ENCODE measurements around the gene CWC25. TPM values are rescaled to one million over a fixed set of nuclear protein-coding genes. Genes with fewer than 3 reads are reported as not detected.

Gene CWC25
- total and polyA plus RNA-seq, 2 of the 13 experiments (the other 11 are each of a cell fraction or from before 2014, with no cell fraction given): 15.6 to 22.7 TPM

DNA sequence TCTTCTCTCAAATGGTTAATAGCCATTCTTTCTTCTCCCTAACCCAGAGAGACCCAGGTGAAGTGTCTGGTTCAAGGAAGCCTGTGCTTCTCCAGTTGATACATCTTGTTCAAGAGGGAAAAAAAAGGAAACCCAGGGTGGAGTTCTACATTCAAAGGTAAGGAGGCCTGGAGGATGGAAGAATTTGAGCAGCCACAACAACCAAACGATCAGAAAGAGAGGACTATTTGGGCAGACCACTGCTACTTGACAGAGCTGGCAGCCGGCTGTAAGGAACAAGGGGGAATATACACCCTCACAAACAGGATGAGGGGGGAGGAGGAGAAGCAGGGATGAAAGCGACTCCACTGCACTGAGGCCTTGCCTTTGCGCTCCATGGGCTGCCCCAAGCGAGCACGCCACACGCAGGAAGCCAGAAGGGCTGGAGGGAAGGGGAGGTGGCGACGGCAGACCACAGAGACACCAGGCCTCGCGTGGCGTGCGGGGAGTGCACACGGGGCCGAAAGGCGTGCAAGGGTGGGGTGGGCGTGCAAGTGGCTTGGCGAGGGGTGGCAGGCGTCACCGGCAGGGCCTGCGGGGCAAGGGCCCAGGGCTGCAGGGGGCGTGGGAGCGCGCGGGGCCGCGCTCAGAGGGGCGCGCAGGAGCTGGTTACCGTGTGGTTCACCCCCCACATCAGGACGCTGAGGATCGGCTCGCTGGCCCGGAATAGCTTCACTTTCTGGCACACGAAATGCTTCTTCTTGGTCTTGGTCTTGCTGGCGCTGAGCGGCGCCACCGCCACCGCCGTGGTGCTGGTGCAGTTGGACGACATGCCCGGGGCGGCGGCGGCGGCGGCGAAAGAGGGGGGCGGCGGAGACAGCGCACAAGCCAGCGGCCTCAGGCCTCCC, 26.3 kb downstream of the CWC25 start (continued):
- TF ChIP-seq, protein P1, sequence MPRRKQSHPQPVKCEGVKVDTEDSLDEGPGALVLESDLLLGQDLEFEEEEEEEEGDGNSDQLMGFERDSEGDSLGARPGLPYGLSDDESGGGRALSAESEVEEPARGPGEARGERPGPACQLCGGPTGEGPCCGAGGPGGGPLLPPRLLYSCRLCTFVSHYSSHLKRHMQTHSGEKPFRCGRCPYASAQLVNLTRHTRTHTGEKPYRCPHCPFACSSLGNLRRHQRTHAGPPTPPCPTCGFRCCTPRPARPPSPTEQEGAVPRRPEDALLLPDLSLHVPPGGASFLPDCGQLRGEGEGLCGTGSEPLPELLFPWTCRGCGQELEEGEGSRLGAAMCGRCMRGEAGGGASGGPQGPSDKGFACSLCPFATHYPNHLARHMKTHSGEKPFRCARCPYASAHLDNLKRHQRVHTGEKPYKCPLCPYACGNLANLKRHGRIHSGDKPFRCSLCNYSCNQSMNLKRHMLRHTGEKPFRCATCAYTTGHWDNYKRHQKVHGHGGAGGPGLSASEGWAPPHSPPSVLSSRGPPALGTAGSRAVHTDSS (CRISPR knock-in tag; conservative IDR thresholded peaks at IDR 0.05): no peak
- TF ChIP-seq NPAS2 (CRISPR knock-in tag; IDR thresholded peaks at IDR 0.05; ENCODE audit: borderline replicate concordance): no peak
- TF ChIP-seq, protein P2, sequence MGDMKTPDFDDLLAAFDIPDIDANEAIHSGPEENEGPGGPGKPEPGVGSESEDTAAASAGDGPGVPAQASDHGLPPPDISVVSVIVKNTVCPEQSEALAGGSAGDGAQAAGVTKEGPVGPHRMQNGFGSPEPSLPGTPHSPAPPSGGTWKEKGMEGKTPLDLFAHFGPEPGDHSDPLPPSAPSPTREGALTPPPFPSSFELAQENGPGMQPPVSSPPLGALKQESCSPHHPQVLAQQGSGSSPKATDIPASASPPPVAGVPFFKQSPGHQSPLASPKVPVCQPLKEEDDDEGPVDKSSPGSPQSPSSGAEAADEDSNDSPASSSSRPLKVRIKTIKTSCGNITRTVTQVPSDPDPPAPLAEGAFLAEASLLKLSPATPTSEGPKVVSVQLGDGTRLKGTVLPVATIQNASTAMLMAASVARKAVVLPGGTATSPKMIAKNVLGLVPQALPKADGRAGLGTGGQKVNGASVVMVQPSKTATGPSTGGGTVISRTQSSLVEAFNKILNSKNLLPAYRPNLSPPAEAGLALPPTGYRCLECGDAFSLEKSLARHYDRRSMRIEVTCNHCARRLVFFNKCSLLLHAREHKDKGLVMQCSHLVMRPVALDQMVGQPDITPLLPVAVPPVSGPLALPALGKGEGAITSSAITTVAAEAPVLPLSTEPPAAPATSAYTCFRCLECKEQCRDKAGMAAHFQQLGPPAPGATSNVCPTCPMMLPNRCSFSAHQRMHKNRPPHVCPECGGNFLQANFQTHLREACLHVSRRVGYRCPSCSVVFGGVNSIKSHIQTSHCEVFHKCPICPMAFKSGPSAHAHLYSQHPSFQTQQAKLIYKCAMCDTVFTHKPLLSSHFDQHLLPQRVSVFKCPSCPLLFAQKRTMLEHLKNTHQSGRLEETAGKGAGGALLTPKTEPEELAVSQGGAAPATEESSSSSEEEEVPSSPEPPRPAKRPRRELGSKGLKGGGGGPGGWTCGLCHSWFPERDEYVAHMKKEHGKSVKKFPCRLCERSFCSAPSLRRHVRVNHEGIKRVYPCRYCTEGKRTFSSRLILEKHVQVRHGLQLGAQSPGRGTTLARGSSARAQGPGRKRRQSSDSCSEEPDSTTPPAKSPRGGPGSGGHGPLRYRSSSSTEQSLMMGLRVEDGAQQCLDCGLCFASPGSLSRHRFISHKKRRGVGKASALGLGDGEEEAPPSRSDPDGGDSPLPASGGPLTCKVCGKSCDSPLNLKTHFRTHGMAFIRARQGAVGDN (CRISPR knock-in tag; IDR thresholded peaks at IDR 0.05): peak; percentile 80
- no peak for TF ChIP-seq MBNL3 (CRISPR knock-in tag; conservative IDR thresholded peaks at IDR 0.05)
- peak; percentile 72; the same call in 1 of the 2 replicates for TF ChIP-seq ZNF776 (CRISPR knock-in tag; IDR thresholded peaks at IDR 0.05)
- TF ChIP-seq, protein P3, sequence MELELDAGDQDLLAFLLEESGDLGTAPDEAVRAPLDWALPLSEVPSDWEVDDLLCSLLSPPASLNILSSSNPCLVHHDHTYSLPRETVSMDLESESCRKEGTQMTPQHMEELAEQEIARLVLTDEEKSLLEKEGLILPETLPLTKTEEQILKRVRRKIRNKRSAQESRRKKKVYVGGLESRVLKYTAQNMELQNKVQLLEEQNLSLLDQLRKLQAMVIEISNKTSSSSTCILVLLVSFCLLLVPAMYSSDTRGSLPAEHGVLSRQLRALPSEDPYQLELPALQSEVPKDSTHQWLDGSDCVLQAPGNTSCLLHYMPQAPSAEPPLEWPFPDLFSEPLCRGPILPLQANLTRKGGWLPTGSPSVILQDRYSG (CRISPR knock-in tag; IDR thresholded peaks at IDR 0.05): no peak
- TF ChIP-seq, protein P4, sequence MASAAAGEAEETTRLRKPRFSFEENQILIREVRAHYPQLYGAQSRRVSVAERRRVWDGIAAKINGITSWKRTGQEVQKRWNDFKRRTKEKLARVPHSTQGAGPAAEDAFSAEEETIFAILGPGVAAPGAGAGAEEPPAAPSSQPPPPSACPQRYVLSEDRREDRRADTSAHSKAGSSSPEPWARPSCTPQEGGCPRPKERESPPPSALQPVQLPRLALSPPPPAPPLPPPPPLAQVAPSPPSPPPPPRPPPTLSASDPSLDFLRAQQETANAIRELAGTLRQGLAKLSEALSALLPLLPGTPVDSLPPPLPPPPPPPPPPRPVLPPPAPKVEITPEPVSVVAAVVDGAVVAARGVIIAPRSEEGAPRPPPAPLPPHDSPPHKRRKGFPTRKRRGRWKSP (CRISPR knock-in tag; IDR thresholded peaks at IDR 0.05): peak; percentile 62; the same call in 1 of the 2 replicates
- no peak for TF ChIP-seq MAFG (CRISPR knock-in tag; IDR thresholded peaks at IDR 0.05)
- peak; percentile 84; the same call in 1 of the 2 replicates for TF ChIP-seq ZNF768 (CRISPR knock-in tag; IDR thresholded peaks at IDR 0.05)
- no peak for TF ChIP-seq JARID2 (CRISPR knock-in tag; IDR thresholded peaks at IDR 0.05; ENCODE audit: insufficient replicate concordance)
- 0 out of 2 replicates have a peak, but pooled peaks have one; percentile 53 for TF ChIP-seq ZBTB20 (CRISPR knock-in tag; IDR thresholded peaks at IDR 0.05; ENCODE audit: borderline replicate concordance, low read depth)
- no peak for TF ChIP-seq ZNF761 (CRISPR knock-in tag; conservative IDR thresholded peaks at IDR 0.05)
- TF ChIP-seq, protein P5, sequence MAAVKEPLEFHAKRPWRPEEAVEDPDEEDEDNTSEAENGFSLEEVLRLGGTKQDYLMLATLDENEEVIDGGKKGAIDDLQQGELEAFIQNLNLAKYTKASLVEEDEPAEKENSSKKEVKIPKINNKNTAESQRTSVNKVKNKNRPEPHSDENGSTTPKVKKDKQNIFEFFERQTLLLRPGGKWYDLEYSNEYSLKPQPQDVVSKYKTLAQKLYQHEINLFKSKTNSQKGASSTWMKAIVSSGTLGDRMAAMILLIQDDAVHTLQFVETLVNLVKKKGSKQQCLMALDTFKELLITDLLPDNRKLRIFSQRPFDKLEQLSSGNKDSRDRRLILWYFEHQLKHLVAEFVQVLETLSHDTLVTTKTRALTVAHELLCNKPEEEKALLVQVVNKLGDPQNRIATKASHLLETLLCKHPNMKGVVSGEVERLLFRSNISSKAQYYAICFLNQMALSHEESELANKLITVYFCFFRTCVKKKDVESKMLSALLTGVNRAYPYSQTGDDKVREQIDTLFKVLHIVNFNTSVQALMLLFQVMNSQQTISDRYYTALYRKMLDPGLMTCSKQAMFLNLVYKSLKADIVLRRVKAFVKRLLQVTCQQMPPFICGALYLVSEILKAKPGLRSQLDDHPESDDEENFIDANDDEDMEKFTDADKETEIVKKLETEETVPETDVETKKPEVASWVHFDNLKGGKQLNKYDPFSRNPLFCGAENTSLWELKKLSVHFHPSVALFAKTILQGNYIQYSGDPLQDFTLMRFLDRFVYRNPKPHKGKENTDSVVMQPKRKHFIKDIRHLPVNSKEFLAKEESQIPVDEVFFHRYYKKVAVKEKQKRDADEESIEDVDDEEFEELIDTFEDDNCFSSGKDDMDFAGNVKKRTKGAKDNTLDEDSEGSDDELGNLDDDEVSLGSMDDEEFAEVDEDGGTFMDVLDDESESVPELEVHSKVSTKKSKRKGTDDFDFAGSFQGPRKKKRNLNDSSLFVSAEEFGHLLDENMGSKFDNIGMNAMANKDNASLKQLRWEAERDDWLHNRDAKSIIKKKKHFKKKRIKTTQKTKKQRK (IDR thresholded peaks at IDR 0.05; ENCODE audit: low read length): no peak
- TF ChIP-seq ZNF496 (CRISPR knock-in tag; IDR thresholded peaks at IDR 0.05; ENCODE audit: insufficient replicate concordance): no peak
- TF ChIP-seq ZBTB1 (CRISPR knock-in tag; IDR thresholded peaks at IDR 0.05; ENCODE audit: borderline replicate concordance): peak; percentile 42; the same call in 1 of the 2 replicates
- 0 out of 2 replicates have a peak, but pooled peaks have one; percentile 18 for TF ChIP-seq ZNF138 (CRISPR knock-in tag; IDR thresholded peaks at IDR 0.05; ENCODE audit: low read depth)

All from HepG2 (cell line).